Measurements from ENCODE around the gene HDGF. TPM values are rescaled to one million over a fixed set of nuclear protein-coding genes. Genes with fewer than 3 reads are reported as not detected.

HDGF gene
- polyA plus RNA-seq, 1 experiment, result 155 TPM

GRCh38 chr1:156795374-156795733, 43.9 kb upstream of the HDGF start:
- no peak overlapping the region for H3K27ac ChIP-seq (ENCODE audit: low read depth, low read length)
- TF ChIP-seq CTCF (IDR thresholded peaks at IDR 0.05; ENCODE audit: low read depth, low read length), result no peak
- DNase-seq (ENCODE audit: low read depth, low spot score), result no peak
- ChIA-PET CTCF (interaction anchor here (2.1 to 10.5 kb wide), 5 partner anchors 65 to 132 kb away, joined by 10 to 108 read pairs (median 21); partner anchors contain the start of genes INSRR, METTL25B, NTRK1 and PEAR1), POLR2A (interaction anchor here (0.8 kb wide), 1 partner anchor 27 kb away, joined by 3 read pairs; no protein-coding TSS in a partner anchor)
- H3K9me3 ChIP-seq (ENCODE audit: control insufficient read depth, insufficient read depth, low read length), result no peaks in the 10 kb centered on the region
- H3K4me3 ChIP-seq (ENCODE audit: low read depth, low read length), result no peak overlapping the region
- H3K27me3 ChIP-seq (ENCODE audit: control insufficient read depth, insufficient read depth, low read length), result no peaks in the 10 kb centered on the region

DNA sequence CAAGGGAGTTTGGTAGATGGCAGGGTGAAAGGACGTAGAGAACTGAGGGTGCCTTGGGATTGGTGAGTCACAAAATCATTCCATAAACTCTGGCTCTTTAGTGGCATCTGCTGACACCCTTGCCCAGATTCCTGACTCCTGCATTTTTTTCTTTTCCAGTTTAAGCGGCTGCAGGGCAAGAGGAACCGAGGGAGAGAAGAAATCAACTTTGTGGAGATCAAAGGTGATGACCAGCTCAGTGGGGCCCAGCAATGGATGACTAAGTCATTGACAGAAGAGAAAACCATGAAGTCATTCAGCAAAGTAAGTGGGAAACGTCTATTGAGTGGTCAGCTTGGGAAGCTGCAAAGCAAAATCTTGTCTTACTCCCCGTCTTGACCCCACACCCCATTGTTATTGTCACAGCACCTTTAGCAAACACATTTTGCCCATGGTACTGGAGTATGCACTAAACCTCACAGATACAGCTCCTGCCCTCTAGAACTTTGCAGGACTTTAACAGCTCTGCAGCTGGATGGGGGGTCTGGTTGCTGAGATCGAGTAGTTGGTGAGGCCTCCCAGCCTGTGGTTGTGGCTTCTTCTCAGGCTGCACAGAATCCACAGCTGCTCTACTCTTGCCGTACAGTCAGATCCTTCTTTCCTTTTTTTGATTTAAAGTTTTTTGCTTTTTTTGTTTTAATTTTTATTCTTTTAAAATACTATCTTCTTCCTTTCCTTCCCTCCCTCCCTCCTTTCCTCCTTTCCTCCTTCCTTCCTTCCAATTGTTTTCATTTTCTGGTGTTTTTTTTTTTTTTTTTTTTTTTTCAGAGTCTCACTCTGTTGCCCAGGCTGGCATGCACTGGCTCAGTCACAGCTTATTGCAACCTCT, 43.3 kb upstream of the HDGF start:
- DNase-seq (ENCODE audit: low read depth, low spot score), result no peak
- Histone ChIP-seq H3K4me3 (ENCODE audit: low read depth, low read length) (no peak overlapping the region), H3K27ac (ENCODE audit: low read depth, low read length) (no peak overlapping the region), H3K9me3 (ENCODE audit: control insufficient read depth, insufficient read depth, low read length) (no peaks in the 10 kb centered on the region), H3K27me3 (ENCODE audit: control insufficient read depth, insufficient read depth, low read length) (no peaks in the 10 kb centered on the region)
- ChIA-PET POLR2A (interaction anchor here (0.8 kb wide), 1 partner anchor 26 kb away, joined by 3 read pairs; no protein-coding TSS in a partner anchor), CTCF (interaction anchor here (1.0 to 10.5 kb wide), 3 partner anchors 66 to 105 kb away, joined by 4 to 108 read pairs (median 21); partner anchors contain the start of genes NTRK1 and PEAR1)
- TF ChIP-seq CTCF (IDR thresholded peaks at IDR 0.05; ENCODE audit: low read depth, low read length), result no peak

DNA sequence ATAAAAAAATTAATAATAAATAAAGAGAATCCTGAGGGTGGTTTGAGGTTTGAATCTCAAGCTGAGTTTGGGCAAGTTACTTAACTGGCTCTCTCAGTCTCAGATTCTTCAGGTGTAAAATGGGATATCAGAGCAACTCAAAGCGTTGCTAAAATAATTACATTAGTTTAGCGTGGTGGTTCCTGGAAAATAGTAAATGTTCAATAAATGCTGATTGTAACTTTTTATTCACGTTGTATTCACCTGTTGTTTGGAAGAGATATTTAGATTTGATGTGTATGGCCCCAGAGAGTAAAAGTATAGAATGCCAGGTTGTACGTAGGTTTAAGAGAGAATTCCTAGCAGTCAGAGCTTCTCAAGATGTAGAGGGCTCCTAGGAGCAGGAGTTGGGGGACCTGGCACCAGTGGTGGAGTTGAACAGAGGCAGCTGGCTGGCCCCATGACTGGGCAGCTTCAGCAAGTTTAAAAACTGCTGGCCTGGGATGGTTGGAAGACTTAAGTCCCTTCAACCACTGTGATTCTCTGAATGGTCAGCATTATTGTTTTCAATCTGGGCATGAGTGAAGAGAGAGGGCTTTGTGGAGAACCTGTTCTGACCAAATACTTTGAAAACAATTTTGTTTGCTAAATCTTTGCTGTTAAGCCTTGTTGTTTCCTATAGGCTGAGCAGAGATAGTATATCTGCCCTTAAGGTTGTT, 38.3 kb upstream of the HDGF start:
- TF ChIP-seq CTCF (IDR thresholded peaks at IDR 0.05; ENCODE audit: low read depth, low read length), result no peak
- POLR2A ChIA-PET, result no interaction called here
- Histone ChIP-seq H3K9me3 (ENCODE audit: control insufficient read depth, insufficient read depth, low read length) (no peaks in the 10 kb centered on the region), H3K27ac (ENCODE audit: low read depth, low read length) (no peak overlapping the region), H3K27me3 (ENCODE audit: control insufficient read depth, insufficient read depth, low read length) (no peaks in the 10 kb centered on the region), H3K4me3 (ENCODE audit: low read depth, low read length) (no peak overlapping the region)
- CTCF ChIA-PET, result no interaction called here
- DNase-seq (ENCODE audit: low read depth, low spot score), result no peak

GRCh38 chr1:156788136-156788535, 36.7 kb upstream of the HDGF start:
- CTCF ChIA-PET, result interaction anchor here (0.9 to 2.7 kb wide), 4 partner anchors 9 to 102 kb away, joined by 3 to 9 read pairs (median 4); no protein-coding TSS in a partner anchor
- no peak for DNase-seq (ENCODE audit: low read depth, low spot score)
- Histone ChIP-seq H3K27ac (ENCODE audit: low read depth, low read length) (no peak overlapping the region), H3K9me3 (ENCODE audit: control insufficient read depth, insufficient read depth, low read length) (no peaks in the 10 kb centered on the region), H3K4me3 (ENCODE audit: low read depth, low read length) (no peak overlapping the region), H3K27me3 (ENCODE audit: control insufficient read depth, insufficient read depth, low read length) (no peaks in the 10 kb centered on the region)
- POLR2A ChIA-PET, result interaction anchor here (0.6 kb wide), 1 partner anchor 45 kb away, joined by 3 read pairs; no protein-coding TSS in a partner anchor
- TF ChIP-seq CTCF (IDR thresholded peaks at IDR 0.05; ENCODE audit: low read depth, low read length), result no peak
